ENCODE data around the gene CPTP. TPM values are rescaled to one million over a fixed set of nuclear protein-coding genes. Genes with fewer than 3 reads are reported as not detected.

The CPTP gene
- total RNA-seq, 4 donors from 2014 or later, result 12.0 to 24.9 (median 18.8) TPM

GRCh38 chr1:1346501-1346890, 21.9 kb downstream of the CPTP start:
- Histone ChIP-seq H3K4me1 (peaks cover 0 to 66% (median 47%) of the 10 kb centered on the region in 4 donors), H3K36me3 (peaks cover 0 to 8% (median 0%) of the 10 kb centered on the region in 3 donors), H3K27me3 (no peaks in the 10 kb centered on the region), H3K27ac (peak overlapping the region in 3 of 4 donors; percentile 30 to 91 (median 84)), H3K4me3 (peak overlapping the region in 1 of 4 donors; percentile 1), H3K9me3 (no peaks in the 10 kb centered on the region)
- 81 to 94% methylated on average over 6 to 10 of the region's 10 CpGs for WGBS, 2 donors
- DNase-seq (ENCODE audit: low spot score in 2 of 2), result no peak
- TF ChIP-seq POLR2A (IDR thresholded peaks at IDR 0.05) (no peak), EP300 (IDR thresholded peaks at IDR 0.05) (no peak), CTCF (IDR thresholded peaks at IDR 0.05) (no peak)

GRCh38 chr1:1347026-1347595, 22.5 kb downstream of the CPTP start:
- no peaks in the 10 kb centered on the region for H3K9me3 ChIP-seq
- no peaks in the 10 kb centered on the region for H3K27me3 ChIP-seq
- peaks cover 0 to 2% (median 0%) of the 10 kb centered on the region in 3 donors for H3K36me3 ChIP-seq
- peaks cover 0 to 73% (median 52%) of the 10 kb centered on the region in 4 donors for H3K4me1 ChIP-seq
- H3K4me3 ChIP-seq, result peak overlapping the region; percentile 69 to 86 (median 76)
- no peak for TF ChIP-seq CTCF (IDR thresholded peaks at IDR 0.05)
- TF ChIP-seq POLR2A (IDR thresholded peaks at IDR 0.05), result no peak
- no peak for TF ChIP-seq EP300 (IDR thresholded peaks at IDR 0.05)
- peak overlapping the region; percentile 20 to 91 (median 82) for H3K27ac ChIP-seq
- WGBS, 2 donors, result 59 to 67% methylated on average over 6 to 10 of the region's 10 CpGs
- no peak for DNase-seq (ENCODE audit: low spot score in 2 of 2)

GRCh38 chr1:1347663-1348419, 23.2 kb downstream of the CPTP start:
- TF ChIP-seq EP300 (IDR thresholded peaks at IDR 0.05) (no peak), CTCF (IDR thresholded peaks at IDR 0.05) (no peak), POLR2A (IDR thresholded peaks at IDR 0.05) (peak in 1 of 2 donors; percentile 16)
- peak overlapping the region; percentile 69 to 86 (median 76) for H3K4me3 ChIP-seq
- peaks cover 0 to 3% (median 0%) of the 10 kb centered on the region in 3 donors for H3K36me3 ChIP-seq
- H3K27me3 ChIP-seq, result no peaks in the 10 kb centered on the region
- peak overlapping the region; percentile 79 to 91 (median 82) for H3K27ac ChIP-seq
- 17 to 21% methylated on average over 18 to 26 of the region's 26 CpGs for WGBS, 2 donors
- H3K9me3 ChIP-seq, result no peaks in the 10 kb centered on the region
- DNase-seq (ENCODE audit: low spot score in 2 of 2), result no peak
- H3K4me1 ChIP-seq, result peaks cover 0 to 73% (median 58%) of the 10 kb centered on the region in 4 donors

GRCh38 chr1:1348420-1349255, 24.0 kb downstream of the CPTP start:
- H3K27ac ChIP-seq, result peak overlapping the region; percentile 79 to 91 (median 82)
- DNase-seq (ENCODE audit: low spot score in 2 of 2), result no peak
- peak overlapping the region; percentile 69 to 86 (median 76) for H3K4me3 ChIP-seq
- no peak for TF ChIP-seq EP300 (IDR thresholded peaks at IDR 0.05)
- no peak for TF ChIP-seq CTCF (IDR thresholded peaks at IDR 0.05)
- H3K4me1 ChIP-seq, result peaks cover 0 to 73% (median 65%) of the 10 kb centered on the region in 4 donors
- H3K27me3 ChIP-seq, result no peaks in the 10 kb centered on the region
- WGBS, 2 donors, result 0% methylated on average over 1 to 8 of the region's 109 CpGs
- peaks cover 0 to 11% (median 0%) of the 10 kb centered on the region in 3 donors for H3K36me3 ChIP-seq
- no peaks in the 10 kb centered on the region for H3K9me3 ChIP-seq

Measured in tibial nerve (tissue), 4 donors.